ENCODE measurements around the gene CHMP6. TPM values are rescaled to one million over a fixed set of nuclear protein-coding genes. Genes with fewer than 3 reads are reported as not detected.

Gene CHMP6
- total RNA-seq, 4 donors from 2014 or later: 30.6 to 46.3 (median 40.2) TPM

DNA sequence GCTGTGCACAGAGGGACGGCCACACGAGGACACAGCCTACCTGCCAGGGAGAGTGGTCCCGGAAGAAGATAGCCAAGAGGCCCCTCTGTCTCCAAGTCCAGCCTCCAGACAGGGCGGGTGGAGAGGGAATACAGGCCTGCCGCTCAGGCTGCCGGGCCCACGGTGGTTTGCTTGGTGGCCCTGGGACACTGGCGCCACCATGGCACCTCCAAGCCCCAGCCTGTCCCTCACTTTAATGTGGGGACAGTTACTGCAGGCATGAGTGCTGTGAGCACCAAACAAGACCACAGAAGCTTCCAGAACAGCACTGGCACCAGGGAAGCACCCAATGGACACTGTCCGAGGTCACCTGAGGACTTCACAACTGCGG is 22.0 kb upstream of the CHMP6 start:
- Histone ChIP-seq H3K27me3 (peaks cover 0 to 26% of the 10 kb centered on the region in 2 donors), H3K36me3 (peaks cover 0 to 20% (median 0%) of the 10 kb centered on the region in 3 donors), H3K9me3 (no peaks in the 10 kb centered on the region), H3K4me1 (peaks cover 0 to 35% (median 14%) of the 10 kb centered on the region in 4 donors), H3K27ac (no peak overlapping the region), H3K4me3 (no peak overlapping the region)
- TF ChIP-seq POLR2A (IDR thresholded peaks at IDR 0.05) (no peak), EP300 (IDR thresholded peaks at IDR 0.05) (no peak)
- 80 to 86% methylated on average over 7 to 10 of the region's 10 CpGs for WGBS, 2 donors
- DNase-seq (ENCODE audit: low spot score in 2 of 2): no peak

DNA sequence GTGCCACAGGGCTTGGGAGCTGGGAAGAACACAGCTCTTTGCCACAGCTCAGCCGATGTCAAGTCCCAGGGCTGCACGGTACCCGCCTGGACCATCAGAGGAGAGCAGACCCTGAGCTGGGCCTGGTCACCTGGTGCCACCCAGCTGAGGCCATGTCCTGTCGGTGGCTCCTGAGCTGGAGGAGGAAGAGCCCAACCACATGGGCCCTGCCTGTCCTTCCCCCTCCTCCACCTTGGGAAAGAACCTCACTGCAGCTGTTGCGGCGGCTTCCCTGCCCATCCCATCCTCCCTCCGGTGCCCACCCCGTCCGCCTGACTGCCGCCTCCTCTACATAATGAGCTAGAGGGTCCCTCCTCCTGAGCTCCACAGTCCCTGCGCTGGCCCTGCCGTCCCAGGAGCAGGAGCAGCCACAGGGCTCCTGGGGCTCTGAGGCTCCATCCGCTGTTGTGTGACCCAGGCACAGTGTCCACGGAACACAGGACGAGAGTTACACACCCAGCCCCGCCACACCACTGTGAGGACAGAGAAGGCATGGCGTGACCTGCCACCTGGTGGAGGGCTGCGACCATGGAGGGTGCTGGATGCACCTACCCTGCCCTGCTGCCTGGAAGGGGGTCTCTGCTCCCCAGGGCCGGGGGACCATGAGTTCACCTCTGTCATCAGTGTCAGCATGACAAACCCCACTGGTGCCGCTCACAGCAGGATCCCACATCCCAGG is 21.4 kb upstream of the CHMP6 start:
- no peak for TF ChIP-seq EP300 (IDR thresholded peaks at IDR 0.05)
- TF ChIP-seq, protein P1, sequence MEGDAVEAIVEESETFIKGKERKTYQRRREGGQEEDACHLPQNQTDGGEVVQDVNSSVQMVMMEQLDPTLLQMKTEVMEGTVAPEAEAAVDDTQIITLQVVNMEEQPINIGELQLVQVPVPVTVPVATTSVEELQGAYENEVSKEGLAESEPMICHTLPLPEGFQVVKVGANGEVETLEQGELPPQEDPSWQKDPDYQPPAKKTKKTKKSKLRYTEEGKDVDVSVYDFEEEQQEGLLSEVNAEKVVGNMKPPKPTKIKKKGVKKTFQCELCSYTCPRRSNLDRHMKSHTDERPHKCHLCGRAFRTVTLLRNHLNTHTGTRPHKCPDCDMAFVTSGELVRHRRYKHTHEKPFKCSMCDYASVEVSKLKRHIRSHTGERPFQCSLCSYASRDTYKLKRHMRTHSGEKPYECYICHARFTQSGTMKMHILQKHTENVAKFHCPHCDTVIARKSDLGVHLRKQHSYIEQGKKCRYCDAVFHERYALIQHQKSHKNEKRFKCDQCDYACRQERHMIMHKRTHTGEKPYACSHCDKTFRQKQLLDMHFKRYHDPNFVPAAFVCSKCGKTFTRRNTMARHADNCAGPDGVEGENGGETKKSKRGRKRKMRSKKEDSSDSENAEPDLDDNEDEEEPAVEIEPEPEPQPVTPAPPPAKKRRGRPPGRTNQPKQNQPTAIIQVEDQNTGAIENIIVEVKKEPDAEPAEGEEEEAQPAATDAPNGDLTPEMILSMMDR (IDR thresholded peaks at IDR 0.05): peak; percentile 20 to 66 (median 25)
- Histone ChIP-seq H3K9me3 (no peaks in the 10 kb centered on the region), H3K4me1 (peaks cover 0 to 35% (median 14%) of the 10 kb centered on the region in 4 donors), H3K27ac (no peak overlapping the region), H3K27me3 (peaks cover 0 to 26% of the 10 kb centered on the region in 2 donors), H3K36me3 (peaks cover 0 to 15% (median 0%) of the 10 kb centered on the region in 3 donors), H3K4me3 (no peak overlapping the region)
- WGBS, 2 donors: 44 to 53% methylated on average over 16 to 20 of the region's 20 CpGs
- peak in 1 of 2 donors; percentile 45 for DNase-seq (ENCODE audit: low spot score in 2 of 2)

DNA sequence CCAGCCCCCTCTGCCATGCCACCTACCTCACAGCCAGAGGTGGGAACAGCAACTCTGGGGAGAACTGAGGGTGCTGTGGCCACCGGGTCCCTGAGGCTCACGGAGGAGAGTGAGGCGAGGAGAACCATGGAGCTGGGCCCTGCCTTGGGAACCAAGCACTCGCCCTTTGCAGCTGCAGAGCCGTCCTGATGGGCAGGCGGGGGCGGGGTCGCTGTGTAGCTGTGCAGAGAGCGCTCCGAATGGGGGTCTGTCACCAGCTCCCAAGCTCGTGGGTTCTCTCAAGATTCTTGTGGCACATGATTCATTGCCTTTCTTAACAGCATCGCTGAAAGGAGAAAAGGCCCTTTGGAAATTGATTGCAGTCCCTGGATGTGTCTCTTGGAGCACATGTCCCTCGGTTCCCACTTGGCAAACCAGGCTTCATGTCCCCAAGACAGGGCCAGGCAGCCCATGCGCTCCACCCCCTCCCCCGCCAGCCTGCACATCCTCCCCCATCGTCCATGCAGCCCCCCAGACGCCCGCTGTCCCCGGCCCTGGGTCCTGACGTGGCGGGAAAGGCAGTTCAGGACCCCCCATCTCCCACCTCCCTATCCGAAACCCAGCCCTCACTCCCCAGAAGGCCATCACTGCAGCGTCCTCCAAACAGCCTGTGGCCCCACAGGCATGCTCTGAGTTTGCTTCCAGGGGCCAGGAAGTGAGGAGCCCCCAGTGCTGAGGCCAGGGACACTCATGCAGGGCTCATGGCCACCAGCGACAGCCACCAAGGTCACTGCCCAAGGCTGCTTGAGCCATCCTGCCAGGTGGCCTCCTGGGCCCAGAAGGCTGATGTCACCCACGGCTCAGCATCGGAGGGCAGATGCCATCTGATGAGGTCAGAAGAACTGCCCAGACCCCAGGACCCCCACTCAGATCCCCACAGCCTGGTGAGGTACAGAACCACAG is 20.6 kb upstream of the CHMP6 start:
- H3K4me3 ChIP-seq: no peak overlapping the region
- H3K4me1 ChIP-seq: peaks cover 0 to 35% (median 14%) of the 10 kb centered on the region in 4 donors
- TF ChIP-seq POLR2A (IDR thresholded peaks at IDR 0.05) (no peak), EP300 (IDR thresholded peaks at IDR 0.05) (no peak)
- TF ChIP-seq, protein P1 (IDR thresholded peaks at IDR 0.05): no peak
- H3K9me3 ChIP-seq: no peaks in the 10 kb centered on the region
- H3K36me3 ChIP-seq: peaks cover 0 to 7% (median 0%) of the 10 kb centered on the region in 3 donors
- no peak overlapping the region for H3K27ac ChIP-seq
- peaks cover 0 to 26% of the 10 kb centered on the region in 2 donors for H3K27me3 ChIP-seq
- 49 to 55% methylated on average over 21 to 24 of the region's 26 CpGs for WGBS, 2 donors
- no peak for DNase-seq (ENCODE audit: low spot score in 2 of 2)

DNA sequence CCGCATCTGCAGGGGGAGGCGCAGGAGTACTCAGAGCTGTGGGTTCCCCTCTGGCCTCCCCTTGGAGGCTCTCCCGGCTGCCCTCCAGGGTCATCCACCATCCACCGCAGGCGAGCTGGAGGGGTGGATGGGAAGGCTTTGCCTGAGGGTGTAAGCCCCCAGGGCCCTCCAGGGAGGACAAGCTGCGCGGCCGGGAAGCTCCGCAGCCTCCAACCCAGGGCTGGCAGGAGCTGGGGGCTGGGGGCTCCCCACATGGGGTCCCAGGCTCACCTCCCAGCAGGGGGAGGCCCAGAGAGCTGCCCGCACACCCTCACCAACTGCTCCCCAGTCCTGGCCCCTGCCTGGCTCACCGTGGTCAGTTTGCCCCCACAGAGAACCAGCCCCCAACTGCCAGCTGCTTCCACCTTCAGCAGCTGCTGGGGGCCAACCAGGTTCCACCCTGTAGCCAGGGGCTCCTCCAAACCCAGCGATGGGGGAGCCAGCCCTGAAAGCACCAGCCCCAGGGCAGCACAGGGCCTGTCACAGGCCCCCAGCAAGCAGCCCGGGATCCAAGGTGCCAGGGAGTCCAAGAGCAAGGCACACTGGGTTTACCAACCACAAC is 19.8 kb upstream of the CHMP6 start:
- TF ChIP-seq EP300 (IDR thresholded peaks at IDR 0.05): no peak
- no peak for TF ChIP-seq POLR2A (IDR thresholded peaks at IDR 0.05)
- TF ChIP-seq, protein P1 (IDR thresholded peaks at IDR 0.05): no peak
- Histone ChIP-seq H3K4me1 (peaks cover 0 to 35% (median 14%) of the 10 kb centered on the region in 4 donors), H3K9me3 (no peaks in the 10 kb centered on the region), H3K36me3 (no peaks in the 10 kb centered on the region), H3K27me3 (peaks cover 0 to 26% of the 10 kb centered on the region in 2 donors), H3K4me3 (no peak overlapping the region), H3K27ac (no peak overlapping the region)
- DNase-seq (ENCODE audit: low spot score in 2 of 2): no peak
- WGBS, 2 donors: 62 to 88% methylated on average over 3 to 7 of the region's 13 CpGs

DNA sequence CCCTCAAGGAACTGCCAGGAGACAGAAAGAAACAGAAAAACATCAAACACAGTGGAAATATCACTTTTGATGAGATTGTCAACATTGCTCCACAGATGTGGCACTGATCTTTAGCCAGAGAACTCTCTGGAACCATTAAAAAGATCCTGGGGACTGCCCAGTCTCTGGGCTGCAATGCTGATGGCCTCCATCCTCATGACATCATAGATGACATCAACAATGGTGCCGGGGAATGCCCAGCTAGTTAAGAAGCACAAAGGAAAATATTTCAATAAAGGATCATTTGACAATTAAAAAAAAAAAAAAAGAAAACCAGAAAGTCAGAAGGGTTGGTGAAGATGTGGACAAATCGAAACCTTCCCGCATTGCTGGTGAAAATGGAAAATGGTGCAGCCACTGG is 14.9 kb upstream of the CHMP6 start:
- H3K4me1 ChIP-seq: peaks cover 0 to 26% (median 5%) of the 10 kb centered on the region in 4 donors
- peaks cover 0 to 12% of the 10 kb centered on the region in 2 donors for H3K27me3 ChIP-seq
- no peak overlapping the region for H3K27ac ChIP-seq
- H3K4me3 ChIP-seq: no peak overlapping the region
- TF ChIP-seq POLR2A (IDR thresholded peaks at IDR 0.05) (no peak), EP300 (IDR thresholded peaks at IDR 0.05) (no peak)
- TF ChIP-seq, protein P1 (IDR thresholded peaks at IDR 0.05): no peak
- no peaks in the 10 kb centered on the region for H3K36me3 ChIP-seq
- WGBS, 2 donors: 77 to 83% methylated on average over 3 of the region's 3 CpGs
- DNase-seq (ENCODE audit: low spot score in 2 of 2): no peak
- no peaks in the 10 kb centered on the region for H3K9me3 ChIP-seq

Data from tibial nerve (tissue), 4 donors.